T-helper 2 cell (primary cell): ENCODE data around the gene PARD3B.

ENCODE experiments used
- DNase-seq, 5 experiments: peaks; one replicate each; pipeline versions ENCODE4 v3.0.0 to v3.0.0-alpha.2; 2012 to 2022

Gene PARD3B

DNA sequence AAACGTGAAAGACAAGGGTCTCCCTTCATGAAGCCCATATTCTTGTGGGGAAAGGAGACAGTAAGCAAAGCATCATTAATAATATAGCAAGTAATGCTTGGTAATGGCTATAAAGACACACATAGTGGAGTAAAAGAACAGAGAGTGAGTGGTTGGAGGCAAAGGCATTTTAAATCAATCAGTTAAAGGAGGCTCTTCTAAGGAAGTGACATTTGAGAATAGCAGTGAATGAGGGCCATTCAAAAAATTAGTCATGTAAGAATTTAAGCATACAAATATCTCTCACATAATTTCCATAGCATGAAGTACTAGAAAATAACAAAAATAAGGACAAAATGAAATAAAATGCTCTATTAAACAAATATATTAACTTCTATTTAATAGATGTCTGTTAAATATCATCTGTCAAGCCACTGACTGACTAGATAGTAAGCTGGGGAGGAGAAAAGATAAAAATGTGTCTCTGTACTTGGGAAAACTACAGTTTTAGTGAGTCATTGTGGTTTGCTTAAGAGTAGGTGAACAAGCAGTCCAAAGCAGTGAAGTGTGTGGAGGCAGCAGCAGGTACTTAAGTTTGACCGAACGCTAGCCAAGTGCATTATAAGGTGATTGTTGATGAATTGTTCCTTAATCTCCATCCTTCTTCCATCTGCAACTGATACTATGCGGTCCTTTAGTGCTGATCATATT, 160.1 kb downstream of the PARD3B start:
- DNase-seq: no peak

DNA sequence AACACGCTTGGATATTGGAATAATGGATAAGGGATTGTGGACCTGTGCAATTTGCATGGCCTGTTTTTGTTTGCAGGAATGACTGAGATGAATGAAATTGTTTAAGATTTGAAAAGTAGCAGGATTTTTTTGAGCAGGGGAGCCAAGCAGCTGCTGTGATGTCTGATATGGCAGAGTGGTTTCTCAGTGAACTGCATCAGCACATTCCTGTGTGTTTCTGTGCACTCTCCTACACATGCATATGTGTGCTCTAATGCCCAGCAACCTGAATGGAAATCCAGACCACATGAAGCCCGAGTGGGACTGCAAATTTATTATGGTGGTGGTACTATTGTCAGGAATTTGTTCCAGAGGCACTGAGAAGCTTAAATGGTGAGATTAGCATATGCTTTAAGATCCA, 161.7 kb downstream of the PARD3B start:
- no peak for DNase-seq

DNA sequence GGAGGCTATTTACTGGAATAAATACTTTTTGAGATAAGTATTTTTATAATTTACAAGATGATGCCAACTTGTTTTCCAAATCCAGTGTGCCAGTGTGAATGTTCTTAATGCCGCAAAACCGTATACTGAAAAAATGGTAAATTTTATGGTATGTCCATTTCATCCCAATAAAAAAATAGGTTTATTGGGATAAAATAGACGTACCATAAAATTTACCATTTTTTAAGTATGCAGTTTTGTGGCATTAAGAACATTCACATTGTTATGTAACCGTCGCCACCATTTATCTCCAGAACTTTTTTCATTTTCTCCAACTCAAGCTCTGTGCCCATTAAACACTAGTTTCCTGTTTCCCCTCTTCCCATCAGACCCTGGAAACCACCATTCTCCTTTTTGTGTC, 167.9 kb downstream of the PARD3B start:
- no peak for DNase-seq

DNA sequence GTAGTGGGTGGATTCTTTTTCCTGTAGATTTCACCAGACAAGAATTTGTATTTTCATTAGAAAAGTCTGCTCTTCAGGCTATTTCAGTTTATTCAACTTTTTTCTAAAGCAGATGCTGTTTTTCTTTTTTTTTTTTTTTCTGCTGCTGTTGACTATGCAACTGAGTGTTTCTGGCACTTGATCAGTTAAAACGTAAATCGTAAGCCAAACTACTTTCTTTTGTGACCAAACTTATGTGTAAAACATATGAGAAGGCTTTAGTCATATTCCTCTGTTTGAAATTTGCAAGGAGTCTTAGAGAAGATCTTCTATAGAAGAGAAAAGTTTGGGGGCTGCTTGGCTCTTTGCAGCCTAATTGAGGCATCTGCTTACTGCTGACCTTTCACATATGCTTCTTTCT, 170.1 kb downstream of the PARD3B start:
- no peak for DNase-seq

DNA sequence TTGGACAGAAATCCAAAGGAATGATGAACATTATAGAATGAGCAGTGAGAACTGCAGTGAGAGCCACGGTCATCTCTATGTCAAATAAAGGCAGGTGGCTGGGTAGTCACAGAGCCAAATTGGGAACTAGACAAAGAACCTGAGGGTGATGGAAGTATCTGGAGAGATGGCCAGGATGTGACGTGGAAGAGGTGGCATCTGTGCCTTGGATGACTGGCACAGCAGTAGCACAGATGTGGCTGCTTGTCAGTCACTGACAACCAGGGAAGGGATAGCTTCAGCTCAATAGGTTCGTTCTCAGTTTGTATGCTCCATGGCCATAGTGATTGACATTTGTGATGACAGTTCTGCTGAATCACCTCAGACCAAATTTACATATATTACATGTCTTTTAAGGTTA, 172.3 kb downstream of the PARD3B start:
- no peak for DNase-seq

DNA sequence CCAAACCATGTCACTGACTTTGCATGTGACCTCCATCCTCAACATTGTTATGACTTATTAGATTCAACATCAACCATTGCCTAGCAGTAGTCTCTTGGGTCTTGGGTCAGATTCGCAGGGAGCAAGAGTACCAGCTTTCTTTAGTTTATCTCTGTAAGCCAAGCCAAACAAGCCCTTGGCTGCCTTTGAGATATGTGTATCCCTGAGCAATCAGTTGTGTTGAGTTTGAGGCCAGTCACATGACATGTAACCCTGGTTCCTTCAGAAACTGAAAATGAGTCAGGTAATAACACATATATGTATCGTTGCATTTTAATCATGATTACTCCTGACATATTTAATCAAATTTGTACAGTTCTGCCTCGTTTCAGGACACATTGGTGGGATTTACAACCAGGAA, 173.3 kb downstream of the PARD3B start:
- DNase-seq: no peak

DNA sequence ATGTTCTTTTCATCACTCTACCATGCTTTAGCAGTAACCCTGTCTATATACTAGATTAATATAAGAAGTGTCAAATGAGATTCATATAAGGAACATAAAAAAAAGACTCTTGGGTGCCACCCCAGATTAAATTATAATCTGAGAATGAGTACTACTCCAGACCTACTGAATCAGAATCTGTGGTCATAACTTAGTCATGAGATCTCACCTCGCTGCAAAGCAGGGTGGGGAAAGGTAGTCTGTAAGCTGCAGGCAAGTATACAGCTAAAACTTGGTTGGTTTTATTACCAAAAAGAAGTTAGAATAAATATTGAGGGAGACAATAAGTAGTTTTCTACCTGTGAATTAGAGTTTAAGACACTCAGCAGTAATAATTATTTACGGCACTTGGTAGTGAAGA, 175.6 kb downstream of the PARD3B start:
- no peak for DNase-seq

DNA sequence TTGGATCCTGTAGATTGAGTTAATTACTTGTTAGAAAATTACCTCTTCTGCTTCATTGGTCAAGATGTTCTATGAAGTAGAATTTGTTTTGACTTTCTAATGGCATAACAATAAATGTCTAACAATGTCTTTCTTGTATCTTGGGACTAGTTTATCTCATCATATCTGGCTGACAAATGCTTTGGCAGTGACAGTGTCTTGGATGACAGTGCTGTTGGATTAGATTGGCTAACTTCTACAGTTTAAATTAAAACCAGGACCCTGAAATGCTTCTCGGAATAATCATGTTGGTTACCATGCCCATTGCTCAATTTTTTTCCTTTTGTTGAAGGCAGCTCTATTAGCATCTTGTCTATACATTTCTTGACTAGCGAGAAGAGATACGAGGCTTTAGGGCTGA, 176.9 kb downstream of the PARD3B start:
- DNase-seq: no peak

DNA sequence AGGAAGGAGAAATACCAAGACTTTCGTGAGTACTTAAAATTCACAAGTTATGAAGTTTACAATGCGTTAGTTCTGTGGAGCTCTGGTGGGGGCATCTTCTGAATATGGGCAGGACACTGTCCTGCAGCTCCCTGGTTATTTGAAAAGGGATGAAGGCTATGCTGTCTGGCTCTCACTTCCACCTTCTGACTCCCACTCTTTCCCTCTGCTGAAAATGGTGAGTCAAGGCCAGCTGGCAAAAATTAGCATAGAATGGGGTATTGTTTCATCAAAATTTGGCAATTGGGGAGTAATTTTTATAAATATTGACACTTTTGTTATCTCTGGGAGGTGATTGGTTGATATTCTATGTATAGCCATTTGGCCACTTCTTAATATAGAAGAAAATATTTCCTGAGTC, 177.4 kb downstream of the PARD3B start:
- no peak for DNase-seq

DNA sequence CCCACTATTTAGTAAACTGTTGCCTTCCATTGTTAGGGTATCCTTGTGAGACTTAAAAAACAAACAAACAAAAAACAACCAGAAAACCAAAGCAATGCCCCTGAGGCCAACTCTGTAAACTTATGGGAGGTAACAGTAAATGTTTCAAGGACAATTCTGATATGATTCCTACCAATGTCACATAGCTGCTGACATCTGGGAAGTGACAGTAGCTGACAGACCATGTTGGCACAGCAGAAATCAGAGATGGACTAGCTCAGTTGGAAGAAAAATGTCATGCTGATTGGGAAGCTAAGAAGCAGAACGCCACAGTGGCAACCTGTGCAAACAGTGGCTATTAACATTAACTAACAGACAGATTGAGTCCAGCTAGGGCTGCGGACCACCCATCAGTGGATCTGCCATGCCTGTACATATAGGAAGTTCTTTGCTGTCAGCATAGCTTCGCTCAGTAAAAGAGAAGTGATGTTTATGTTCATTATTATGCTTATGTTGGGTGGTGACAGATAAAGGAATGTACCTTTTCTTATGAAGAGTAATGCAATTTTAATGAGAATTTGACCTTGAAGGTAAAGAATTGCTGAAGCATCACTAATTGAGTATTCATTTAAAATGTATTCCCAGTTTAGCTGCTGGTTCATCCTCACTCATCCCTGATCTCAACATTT, 180.6 kb downstream of the PARD3B start:
- DNase-seq: no peak

DNA sequence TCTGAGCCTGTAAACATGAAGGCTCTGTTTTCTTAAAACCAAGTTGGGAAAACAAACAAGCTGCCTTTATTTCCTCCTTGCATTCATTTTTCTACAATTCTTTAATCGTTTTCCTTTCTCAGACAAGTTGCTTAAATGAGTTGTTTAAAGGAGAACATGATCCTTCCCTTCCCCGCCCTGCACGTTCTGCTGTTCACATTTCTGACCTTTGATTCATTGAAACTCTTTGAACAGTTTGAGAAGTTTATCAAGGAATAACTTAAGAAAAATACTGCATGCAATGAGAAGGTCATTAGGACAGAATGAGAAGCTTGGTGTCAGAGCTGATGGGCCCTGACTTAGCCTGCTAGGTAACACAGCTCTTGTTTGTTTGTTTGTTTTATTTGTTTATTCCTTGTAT, 181.6 kb downstream of the PARD3B start:
- no peak for DNase-seq

DNA sequence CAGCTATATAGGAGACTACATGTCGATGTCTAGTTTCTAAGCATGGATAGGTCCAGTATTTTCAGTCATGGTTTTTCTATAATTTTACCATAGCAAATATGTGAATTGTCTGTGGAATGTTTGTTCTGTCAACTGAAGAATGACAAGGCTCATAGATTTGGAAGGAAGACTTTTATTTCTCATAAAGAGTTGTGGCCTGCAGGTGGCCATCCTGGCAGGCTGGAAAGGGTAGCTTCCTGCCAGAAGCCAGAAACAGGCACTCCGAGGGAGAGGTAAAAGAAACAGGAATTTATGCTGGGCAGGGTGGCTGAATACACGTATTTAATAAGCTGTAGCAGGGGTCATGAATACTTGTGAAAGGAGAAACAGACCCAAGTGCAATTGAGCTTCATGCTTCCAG, 182.1 kb downstream of the PARD3B start:
- no peak for DNase-seq

DNA sequence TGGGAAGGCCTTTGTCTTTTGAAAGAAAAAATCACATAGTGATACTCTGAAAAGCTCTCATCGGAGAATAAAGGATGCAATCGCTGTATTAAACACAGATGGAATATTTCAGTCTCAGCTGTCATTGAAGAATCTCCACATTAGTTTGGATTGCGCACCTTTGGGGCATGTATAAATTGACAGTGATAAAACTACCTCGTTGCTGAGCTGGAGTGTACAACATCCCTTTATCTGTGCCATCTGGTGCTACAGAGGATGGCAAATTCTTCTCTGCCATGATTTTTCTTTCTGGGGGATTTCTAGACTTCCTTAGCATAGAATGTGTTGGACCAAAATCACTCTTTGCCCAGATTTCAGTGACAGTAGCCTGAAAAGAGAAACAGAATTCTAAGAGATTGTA, 185.3 kb downstream of the PARD3B start:
- DNase-seq: no peak

DNA sequence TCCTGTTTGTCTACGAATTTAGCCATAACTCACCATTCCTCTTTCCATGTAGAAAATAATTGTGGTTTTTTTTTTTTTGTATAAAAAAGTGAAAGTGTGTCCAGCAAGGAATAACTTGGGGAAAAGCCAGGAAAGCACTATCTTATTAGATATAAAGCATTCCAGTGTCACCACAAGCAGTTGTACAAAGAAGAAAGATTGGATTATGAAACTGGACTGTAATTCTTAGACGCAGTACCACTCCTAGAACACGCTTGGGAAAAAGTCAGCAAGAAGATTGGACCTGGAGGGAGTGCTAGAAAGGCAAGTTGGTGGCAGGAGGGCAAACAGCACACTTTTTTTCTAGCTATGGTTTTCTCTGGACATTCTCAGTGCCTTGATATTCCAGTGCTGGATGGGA, 186.7 kb downstream of the PARD3B start:
- no peak for DNase-seq

DNA sequence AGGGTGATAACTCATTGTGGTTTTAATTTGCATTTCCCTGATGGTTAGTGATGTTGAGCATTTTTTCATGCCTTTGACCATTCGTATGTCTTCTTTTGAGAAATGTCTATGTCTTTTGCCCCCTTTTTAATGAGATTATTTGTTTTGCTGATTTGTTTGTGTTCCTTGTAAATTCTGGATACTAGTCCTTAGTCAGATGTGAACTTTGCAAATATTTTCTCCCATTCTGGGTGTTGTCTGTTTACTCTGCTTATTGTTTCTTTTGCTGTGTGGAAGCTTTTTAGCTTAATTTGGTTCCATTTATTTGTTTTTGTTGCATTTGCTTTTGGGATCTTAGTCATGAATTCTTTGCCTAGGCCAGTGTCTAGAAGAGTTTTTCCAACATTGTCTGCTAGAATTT, 192.0 kb downstream of the PARD3B start:
- no peak for DNase-seq

DNA sequence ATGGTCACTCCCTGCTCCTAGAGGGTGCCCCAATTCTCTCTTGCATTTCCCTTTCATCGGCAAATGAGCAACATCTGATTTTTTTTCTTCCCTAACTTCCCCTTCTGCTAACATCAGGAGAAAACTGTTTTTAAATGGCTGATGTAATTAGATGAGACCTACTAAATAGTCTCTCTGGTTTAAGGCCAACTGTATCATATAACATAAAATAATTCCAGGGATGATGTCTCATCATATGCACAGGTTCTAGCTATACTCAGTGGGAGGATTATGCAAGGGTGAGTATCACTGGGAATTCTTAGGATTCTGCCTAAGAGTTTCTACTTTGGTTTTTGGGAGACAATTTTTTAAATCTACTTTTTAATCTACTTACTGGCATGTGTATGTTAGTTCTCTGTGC, 193.4 kb downstream of the PARD3B start:
- DNase-seq: no peak

DNA sequence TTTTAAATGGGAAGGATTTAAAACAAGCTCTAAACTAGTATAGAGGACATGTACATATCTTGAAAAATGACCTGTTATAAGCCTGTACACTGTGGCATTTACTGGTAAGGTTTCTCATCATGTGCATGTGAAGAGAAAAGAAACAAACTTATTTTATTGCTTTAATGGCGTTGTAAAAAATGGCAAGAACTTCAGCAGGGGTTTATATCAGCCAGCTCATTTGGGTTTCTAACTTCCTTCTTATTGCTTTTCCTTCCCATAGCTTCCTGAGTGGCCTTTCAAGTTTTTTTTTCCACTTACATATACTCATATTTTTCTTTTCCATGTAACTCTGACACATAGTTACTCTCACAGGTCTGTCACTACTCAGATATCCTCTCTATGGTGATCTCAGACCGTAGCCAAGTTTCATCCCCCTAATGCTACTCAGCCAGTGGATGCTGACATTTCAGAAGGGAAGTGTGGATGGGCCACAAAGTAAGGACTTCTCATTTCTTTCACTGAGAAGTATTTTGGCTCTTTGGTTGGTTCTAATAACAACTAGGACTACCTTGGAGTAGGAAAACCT, 198.2 kb downstream of the PARD3B start:
- no peak for DNase-seq

DNA sequence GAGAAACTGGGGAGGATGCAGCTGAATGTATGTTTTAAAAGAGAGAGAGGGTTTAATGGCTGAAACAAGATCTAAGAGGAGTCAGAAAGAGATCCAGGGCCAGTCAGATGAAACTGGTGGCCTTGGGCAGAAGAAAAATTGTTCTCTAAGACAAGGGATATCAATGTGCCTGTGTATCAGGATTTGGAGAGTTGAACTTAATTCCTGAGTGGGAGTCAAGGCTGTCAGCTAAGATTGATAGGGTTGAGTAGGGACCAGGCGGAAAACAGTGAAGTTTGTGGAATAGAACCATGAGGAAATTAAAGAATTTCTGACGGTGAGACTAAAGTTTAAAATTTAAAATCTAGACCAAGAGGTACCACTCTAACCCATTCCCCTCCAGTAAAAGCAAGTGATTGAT, 199.2 kb downstream of the PARD3B start:
- no peak for DNase-seq

DNA sequence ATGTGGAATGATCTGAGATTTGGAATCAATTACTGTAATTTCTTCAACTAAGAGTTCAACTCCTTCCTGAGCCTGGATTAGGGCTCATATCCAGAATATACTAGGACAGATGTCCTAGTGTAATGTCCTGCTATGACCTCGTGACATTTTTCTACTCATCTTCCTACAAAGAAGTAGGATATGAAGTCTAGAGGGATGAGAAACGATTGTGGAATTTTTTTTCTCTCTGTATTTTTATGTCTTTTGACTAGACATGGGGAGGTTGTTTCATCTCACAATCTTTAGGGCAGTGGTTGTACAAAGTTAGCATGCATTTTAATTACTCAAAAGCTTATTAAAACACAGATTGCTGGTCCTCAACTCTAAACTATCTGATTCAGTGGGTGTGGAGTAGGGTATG, 203.0 kb downstream of the PARD3B start:
- no peak for DNase-seq

DNA sequence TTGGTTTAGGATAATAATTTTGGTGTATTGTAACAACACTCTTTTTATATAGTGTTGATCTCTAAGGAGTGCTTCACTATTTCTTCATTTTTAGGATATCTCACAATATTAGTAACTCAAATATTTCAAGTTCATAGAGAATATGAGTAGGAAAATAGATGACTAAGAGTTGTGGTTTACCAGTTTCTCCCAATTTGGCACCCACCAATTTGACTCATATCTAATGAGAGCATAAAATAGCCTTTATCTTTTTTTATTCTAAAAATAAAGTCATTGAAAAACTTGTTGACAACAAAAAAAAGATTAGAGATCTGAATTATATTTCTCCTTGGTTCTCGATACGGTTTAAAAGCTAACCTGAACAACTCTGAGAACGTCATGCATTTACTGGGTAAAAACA, 204.0 kb downstream of the PARD3B start:
- DNase-seq: no peak

DNA sequence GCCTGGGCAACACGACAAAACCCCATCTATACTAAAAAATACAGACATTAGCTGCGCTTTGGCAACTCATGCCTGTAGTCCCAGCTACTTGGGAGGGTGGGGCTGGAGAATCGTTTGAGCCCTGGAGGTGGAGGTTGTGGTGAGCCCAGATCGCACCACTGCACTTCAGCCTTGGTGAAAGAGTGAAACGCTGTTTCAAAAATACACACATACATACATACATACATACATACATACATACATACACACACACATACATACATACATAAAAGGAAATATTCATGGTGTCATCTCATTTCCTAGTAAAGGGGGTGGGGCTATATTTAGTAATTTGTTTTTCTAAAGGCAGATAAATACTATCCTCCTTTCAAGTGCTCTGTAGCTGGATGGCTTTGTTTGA, 205.1 kb downstream of the PARD3B start:
- DNase-seq: no peak

DNA sequence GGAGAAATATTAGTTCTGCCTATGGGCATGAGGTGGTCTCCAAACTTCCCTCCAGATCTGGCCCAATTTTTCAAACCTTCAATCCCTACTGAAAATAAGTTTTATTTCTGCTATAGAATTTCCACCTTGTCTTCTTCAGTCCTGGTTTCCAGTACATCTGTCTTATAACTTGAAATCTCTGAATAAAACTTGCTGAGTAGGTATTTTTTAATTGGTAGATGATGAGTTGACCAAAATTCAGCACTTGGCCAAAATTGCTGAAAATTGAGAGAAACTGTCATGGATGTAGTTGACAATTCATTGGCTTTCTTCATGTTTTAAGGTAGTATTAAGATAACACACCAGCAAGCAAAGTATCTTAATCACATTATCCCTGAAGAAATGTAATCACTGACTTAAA, 206.2 kb downstream of the PARD3B start:
- no peak for DNase-seq

DNA sequence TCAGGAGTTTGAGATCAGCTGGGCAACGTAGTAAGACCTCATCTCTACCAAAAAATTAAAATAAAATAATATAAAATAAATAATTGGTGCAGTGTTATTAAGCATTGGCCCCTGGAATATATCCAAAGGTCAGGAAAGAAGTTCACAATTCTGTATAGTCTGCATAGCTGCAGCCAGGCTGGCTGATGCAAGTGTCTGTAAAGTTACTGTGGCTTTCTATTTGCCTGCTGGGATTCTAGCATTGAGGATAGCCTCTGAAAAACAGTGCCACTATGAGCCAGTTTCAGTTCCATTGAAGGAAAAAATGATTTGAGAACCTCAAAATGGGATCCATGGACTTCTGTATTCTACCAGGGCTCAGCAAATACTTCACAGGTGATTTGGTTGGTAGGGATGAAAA, 208.6 kb downstream of the PARD3B start:
- no peak for DNase-seq

DNA sequence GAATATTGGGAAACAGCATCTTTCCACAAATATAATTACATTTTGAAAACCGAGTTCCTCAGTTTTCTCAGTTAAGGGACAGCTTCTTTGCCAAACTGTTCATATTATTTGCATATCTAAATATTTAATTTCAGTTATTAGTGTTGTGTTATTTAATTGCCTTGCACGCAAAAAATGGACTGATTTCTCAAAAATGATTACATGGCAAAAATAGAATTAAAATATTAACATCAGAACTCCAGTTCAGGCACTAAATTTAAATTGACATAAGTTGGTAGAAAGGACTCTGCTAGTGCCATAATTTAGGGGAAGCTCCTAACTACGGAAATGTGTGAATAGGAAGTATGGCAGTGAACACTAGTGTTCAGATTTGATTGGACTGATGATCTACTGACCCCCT, 209.6 kb downstream of the PARD3B start:
- DNase-seq: no peak
